ENCODE data around the gene MGLL.
A peak's percentile ranks its signal among the peaks of the same experiment; 100 is the strongest.

MGLL gene

DNA sequence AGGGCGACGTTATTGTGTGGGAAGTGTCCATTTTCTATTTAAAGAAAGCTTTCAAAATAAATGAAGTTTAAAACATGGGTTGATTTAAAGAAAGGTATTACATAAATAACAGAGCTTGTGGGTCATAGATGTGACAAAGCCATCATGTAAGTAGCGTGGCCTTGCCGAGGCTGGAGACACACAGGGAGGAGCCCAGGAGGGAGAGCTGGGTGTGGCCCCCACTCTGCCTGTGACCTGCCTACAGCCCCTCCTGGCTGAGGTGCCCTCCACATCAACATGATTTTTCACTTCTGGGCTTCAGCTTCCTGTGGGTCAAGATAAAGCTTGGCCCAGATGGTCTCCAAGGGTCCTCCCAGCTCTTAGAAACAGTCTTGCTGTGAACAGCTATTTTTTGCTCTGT is 12.5 kb upstream of the MGLL start:
- no peak for DNase-seq

- DNase-seq, result no peak
Observed at GRCh38 chr3:127833281-127834032, 11.1 kb upstream of the MGLL start.

- no peak for DNase-seq
Observed at GRCh38 chr3:127831723-127832172, 9.4 kb upstream of the MGLL start.

- DNase-seq, result no peak
Observed at GRCh38 chr3:127829537-127829936, 7.2 kb upstream of the MGLL start.

- no peak for DNase-seq
Observed at GRCh38 chr3:127827808-127828207, 5.5 kb upstream of the MGLL start.

DNA sequence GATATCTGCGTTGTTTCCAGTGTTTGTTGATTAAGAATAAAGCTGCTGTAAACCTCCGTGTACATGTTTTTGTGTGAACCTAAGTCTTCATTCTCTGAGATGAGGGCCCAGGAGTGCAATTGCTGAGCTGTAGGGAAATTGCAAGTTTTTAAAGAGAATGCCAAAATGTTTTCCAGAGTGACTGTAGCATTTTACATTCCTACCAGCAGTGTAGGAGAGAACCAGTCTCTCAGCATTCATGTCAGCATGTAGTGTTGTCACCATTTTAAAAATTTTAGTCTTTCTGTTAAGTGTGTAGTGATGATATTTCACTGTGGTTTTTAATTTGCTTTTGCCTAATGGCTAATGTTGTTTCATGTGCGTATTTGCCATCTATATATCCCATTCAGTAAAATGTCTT is 3.4 kb upstream of the MGLL start:
- no peak for DNase-seq

GRCh38 chr3:127824151-127824825 is 2.0 kb upstream of the MGLL start:
- DNase-seq, result no peak

DNA sequence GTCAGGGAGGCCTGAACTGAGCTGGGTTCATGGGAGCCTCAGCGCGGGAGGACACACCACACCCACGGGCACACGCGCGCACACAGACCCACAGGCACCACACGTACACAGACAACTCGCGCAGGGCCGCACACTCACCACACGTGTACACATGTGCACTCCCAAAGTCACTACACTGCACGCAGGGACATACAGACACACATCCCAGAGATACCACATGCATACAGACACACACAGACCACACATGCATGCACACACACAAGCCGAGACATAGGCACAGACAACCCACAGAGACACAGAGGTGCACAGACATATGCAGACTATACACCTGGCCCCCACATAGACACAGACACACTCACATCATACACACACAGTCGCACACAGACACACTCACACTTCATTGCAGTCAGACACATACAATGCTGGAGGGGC is 1.1 kb upstream of the MGLL start:
- no peak for DNase-seq

DNA sequence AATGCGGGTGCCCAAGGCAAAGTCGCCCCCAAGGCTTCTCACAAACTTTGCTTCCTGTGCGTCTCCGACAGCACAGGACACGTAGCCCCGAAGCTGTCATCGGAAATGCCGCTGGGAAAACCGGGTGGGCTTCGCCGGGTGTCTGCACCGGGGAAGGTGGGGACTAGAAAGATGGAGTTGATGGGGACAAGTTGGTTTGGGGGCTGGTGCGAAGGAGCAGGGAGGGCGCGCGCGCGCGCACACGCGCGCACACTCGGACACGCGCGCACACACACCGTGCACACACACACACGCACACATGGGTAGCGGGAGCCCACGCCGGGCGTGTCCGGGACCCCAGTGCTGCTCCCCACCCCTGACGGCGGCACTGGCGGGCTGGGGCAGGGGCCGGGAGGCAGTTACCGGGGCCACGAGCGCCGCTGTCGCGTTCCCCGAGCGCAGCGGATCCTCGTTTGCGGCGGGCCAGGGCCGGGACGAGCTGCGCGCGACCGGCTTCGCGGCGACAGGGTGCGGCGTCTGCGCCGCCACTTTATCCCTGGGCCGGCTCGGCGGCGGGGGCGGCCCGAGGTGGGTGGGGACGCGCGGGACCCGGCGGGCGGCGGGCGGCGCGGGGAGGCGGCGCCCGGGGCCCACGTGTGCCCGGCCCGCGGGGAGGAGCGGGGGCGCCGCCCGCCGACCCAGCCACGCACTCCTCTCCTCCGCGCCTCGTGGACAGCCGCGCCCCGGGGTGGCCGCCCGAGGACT is 539 bp upstream of the MGLL start:
- no peak for DNase-seq

- no peak for DNase-seq
Observed at GRCh38 chr3:127821394-127821793, 921 bp downstream of the MGLL start.

GRCh38 chr3:127820826-127821313 is 1.4 kb downstream of the MGLL start:
- peak; percentile 37 for DNase-seq

- DNase-seq, result no peak
Observed at GRCh38 chr3:127820221-127820825, 2.0 kb downstream of the MGLL start.

- no peak for DNase-seq
Observed at GRCh38 chr3:127819656-127820055, 2.7 kb downstream of the MGLL start.

DNA sequence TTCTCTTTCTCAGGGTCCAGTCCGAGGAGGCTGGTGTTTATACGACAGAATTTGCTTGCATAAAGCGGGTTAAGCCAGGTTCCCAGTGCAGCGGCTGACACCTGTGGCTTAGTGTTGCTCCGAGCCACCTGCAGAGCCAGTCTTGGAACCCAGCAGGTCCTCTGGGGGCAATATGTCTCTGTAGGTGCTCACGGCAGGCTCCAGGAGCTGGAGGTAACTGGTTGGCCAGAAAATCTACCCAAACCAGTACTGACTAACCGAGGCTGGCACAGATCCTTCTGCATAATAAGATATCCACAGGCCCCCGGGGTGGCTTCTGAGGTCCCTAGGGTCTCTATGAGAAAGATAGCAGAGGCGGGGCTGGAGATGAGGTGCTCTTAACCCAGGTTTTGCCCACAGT is 3.2 kb downstream of the MGLL start:
- no peak for DNase-seq

- no peak for DNase-seq
Observed at GRCh38 chr3:127817406-127817841, 4.9 kb downstream of the MGLL start.

- DNase-seq, result no peak
Observed at GRCh38 chr3:127816783-127817405, 5.4 kb downstream of the MGLL start.

- peak; percentile 31 for DNase-seq
Observed at GRCh38 chr3:127815641-127816605, 6.4 kb downstream of the MGLL start.

GRCh38 chr3:127815001-127815400 is 7.3 kb downstream of the MGLL start:
- no peak for DNase-seq

GRCh38 chr3:127814325-127814781 is 8.0 kb downstream of the MGLL start:
- no peak for DNase-seq

- no peak for DNase-seq
Observed at GRCh38 chr3:127812151-127812550, 10.2 kb downstream of the MGLL start.

DNA sequence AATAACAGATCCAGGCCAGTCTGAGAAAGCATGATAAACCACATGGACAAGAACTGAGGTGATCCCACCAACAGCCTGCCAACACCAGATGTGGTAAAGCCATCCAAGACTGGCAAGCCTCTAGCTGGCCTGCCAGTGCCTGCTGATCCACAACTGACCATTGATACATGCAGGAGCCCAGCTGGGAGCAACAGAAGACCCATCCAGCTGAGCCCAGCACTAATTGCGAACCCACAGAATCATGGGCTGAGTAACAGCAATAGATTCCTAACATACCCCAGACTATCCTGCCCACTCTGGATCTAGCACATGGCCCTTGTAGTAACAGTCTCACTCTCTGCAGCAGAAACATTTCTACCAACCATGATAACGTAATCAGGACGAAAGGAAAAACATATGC is 10.6 kb downstream of the MGLL start:
- DNase-seq, result no peak
